HG03159 (cell line): ENCODE measurements around the gene NRL.
A peak's percentile ranks its signal among the peaks of the same experiment; 100 is the strongest.

ENCODE experiments used
- ATAC-seq: cut with Tn5 transposase; IDR thresholded peaks from one replicate; pipeline ENCODE4 v1.9.1; 2021; ENCODE audit warnings: mild to moderate bottlenecking, moderate library complexity; ENCODE audit not compliant: unreplicated experiment

The NRL gene

GRCh38 chr14:24083462-24083861, 31.3 kb downstream of the NRL start:
- no peak for ATAC-seq

- ATAC-seq, result no peak
Measured at GRCh38 chr14:24082411-24083080, 32.2 kb downstream of the NRL start.

- ATAC-seq, result no peak
Measured at GRCh38 chr14:24081739-24082211, 33.0 kb downstream of the NRL start.

GRCh38 chr14:24080888-24081738, 33.6 kb downstream of the NRL start:
- ATAC-seq, result peak; percentile 85

- ATAC-seq, result no peak
Measured at GRCh38 chr14:24080142-24080530, 34.6 kb downstream of the NRL start.

GRCh38 chr14:24079491-24080141, 35.1 kb downstream of the NRL start:
- ATAC-seq, result no peak

GRCh38 chr14:24078146-24078545, 36.6 kb downstream of the NRL start:
- ATAC-seq, result no peak

- ATAC-seq, result no peak
Measured at GRCh38 chr14:24077086-24077485, 37.7 kb downstream of the NRL start.

GRCh38 chr14:24076302-24076601, 38.5 kb downstream of the NRL start:
- no peak for ATAC-seq

- no peak for ATAC-seq
Measured at GRCh38 chr14:24075485-24076301, 39.1 kb downstream of the NRL start.

- no peak for ATAC-seq
Measured at GRCh38 chr14:24074625-24075484, 39.9 kb downstream of the NRL start.

GRCh38 chr14:24072881-24073877, 41.6 kb downstream of the NRL start:
- no peak for ATAC-seq

- no peak for ATAC-seq
Measured at GRCh38 chr14:24072436-24072835, 42.3 kb downstream of the NRL start.

GRCh38 chr14:24071836-24072430, 42.8 kb downstream of the NRL start:
- ATAC-seq, result no peak

- ATAC-seq, result no peak
Measured at GRCh38 chr14:24071144-24071697, 43.5 kb downstream of the NRL start, which contains the start of gene CPNE6. Gene CPNE6, plus strand, starts transcription at chr14:24071562. Its CDS starts 1,375 bp downstream, at chr14:24072937.

GRCh38 chr14:24070285-24071143, 44.2 kb downstream of the NRL start:
- ATAC-seq, result no peak

- no peak for ATAC-seq
Measured at GRCh38 chr14:24069411-24069735, 45.4 kb downstream of the NRL start.
